B cell (primary cell): ENCODE measurements around the gene ABITRAM.

ENCODE experiments used
- EZH2 ChIP-seq: IDR thresholded peaks from 2 replicates; pipeline ENCODE4 v1.6.1; 2012; ENCODE audit warnings: borderline replicate concordance, low read depth, mild to moderate bottlenecking, moderate library complexity, low read length; ENCODE audit not compliant: insufficient read depth, poor library complexity, severe bottlenecking
- TF ChIP-seq, protein P1 (sequence below): fragments of 200-600 bp; IDR thresholded peaks from one replicate; pipeline ENCODE4 v1.8.0; 2022; ENCODE audit warnings: antibody characterized with exemption, mild to moderate bottlenecking

DNA sequence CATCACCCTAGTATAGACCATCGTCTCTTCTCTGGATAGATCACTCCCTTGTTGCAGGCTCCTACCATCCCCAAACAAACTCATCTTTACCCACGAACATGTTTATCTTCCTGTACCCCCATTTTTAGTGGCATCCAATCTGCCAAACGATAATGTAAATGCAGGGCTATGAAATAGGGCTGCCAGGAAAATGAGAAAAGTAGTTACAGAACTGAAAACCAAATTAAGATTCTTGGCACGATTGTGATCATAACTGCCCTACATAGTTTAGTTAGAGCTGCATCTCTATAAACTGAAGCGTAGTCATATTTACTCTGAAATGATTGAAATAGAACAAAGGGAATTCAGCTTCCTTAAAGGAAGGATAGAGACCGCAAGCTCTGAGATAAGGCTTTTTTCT is 26.1 kb downstream of the ABITRAM start:
- TF ChIP-seq, protein P1, sequence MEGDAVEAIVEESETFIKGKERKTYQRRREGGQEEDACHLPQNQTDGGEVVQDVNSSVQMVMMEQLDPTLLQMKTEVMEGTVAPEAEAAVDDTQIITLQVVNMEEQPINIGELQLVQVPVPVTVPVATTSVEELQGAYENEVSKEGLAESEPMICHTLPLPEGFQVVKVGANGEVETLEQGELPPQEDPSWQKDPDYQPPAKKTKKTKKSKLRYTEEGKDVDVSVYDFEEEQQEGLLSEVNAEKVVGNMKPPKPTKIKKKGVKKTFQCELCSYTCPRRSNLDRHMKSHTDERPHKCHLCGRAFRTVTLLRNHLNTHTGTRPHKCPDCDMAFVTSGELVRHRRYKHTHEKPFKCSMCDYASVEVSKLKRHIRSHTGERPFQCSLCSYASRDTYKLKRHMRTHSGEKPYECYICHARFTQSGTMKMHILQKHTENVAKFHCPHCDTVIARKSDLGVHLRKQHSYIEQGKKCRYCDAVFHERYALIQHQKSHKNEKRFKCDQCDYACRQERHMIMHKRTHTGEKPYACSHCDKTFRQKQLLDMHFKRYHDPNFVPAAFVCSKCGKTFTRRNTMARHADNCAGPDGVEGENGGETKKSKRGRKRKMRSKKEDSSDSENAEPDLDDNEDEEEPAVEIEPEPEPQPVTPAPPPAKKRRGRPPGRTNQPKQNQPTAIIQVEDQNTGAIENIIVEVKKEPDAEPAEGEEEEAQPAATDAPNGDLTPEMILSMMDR: no peak
- TF ChIP-seq EZH2: no peak
